HCT116 (cell line): ENCODE results near the gene TNFRSF21. TPM values are rescaled to one million over a fixed set of nuclear protein-coding genes. Genes with fewer than 3 reads are reported as not detected.

Source experiments
- ATAC-seq: fragments of 200-7000 bp; cut with Tn5 transposase; 2 replicates; pipeline ENCODE4 v1.9.1; 2020; ENCODE audit warnings: mild to moderate bottlenecking, moderate library complexity
- BruUV-seq: library from RNA; stranded (reverse); fragments of 400-500 nt; replicated peaks from 2 replicates; lab custom pipeline; 2021; lab: Mats Ljungman, UMichigan
- CTCF ChIA-PET: fragments of 300-600 bp; sonication (Branson Sonifier 250); formaldehyde crosslinking; loops from one replicate; lab custom pipeline; 2021; ENCODE audit warnings: antibody characterized with exemption; lab: Charles Lee
- POLR2A ChIA-PET: fragments of 300-600, 350-600 bp; sonication (Branson Sonifier 250); formaldehyde crosslinking; loops from one replicate; lab custom pipeline; 2021; ENCODE audit warnings: antibody characterized with exemption; lab: Charles Lee
- RAD21 ChIA-PET, 2 experiments: fragments of 300-600 bp; sonication (Branson Sonifier 250); formaldehyde crosslinking; loops; one replicate each; lab custom pipeline; 2023; ENCODE audit warnings: low total read pairs in 2 of 2; ENCODE audit not compliant: uncharacterized antibody in 2 of 2, unreplicated experiment in 2 of 2, low non-redundant PET in 1 of 2; lab: Charles Lee
- DNase-seq: peaks from one replicate; pipeline ENCODE4 v3.0.0-alpha.2; 2010; ENCODE audit warnings: low read depth, low spot score
- H2AFZ ChIP-seq: fragments of 200-600 bp; shearing (Covaris generic), sonication (generic); 2 replicates; pipeline ENCODE4 v1.6.1; 2017; ENCODE audit warnings: low read depth, mixed run types, mixed read lengths, antibody characterized with exemption, low read length; ENCODE audit not compliant: poor library complexity, severe bottlenecking
- H3K27ac ChIP-seq: 2 replicates; pipeline ENCODE4 v1.5.1; 2012; ENCODE audit warnings: low read depth, low read length
- H3K27me3 ChIP-seq: fragments of 200-600 bp; sonication (generic); 2 replicates; pipeline ENCODE4 v1.6.1; 2016; ENCODE audit warnings: mixed run types, low read length, mixed read lengths; ENCODE audit not compliant: insufficient read depth
- H3K36me3 ChIP-seq, 2 experiments: fragments of 200-500 bp in 1 of 2; fragments of 200-600 bp in 1 of 2; sonication (Bioruptor generic) in 1 of 2; sonication (generic) in 1 of 2; 2 replicates each; pipeline versions ENCODE4 v1.5.1 to v1.6.1; 2014 to 2016; ENCODE audit warnings: low read length in 2 of 2, inconsistent platforms in 1 of 2, mixed read lengths in 1 of 2, mixed run types in 1 of 2; ENCODE audit not compliant: insufficient read depth in 2 of 2, control insufficient read depth in 1 of 2
- H3K4me1 ChIP-seq, 2 experiments: fragments of 200-600 bp in 1 of 2; sonication (generic) in 1 of 2; 2 replicates each; pipeline versions ENCODE4 v1.5.1 to v1.6.1; 2012 to 2017; ENCODE audit warnings: low read length in 2 of 2, inconsistent platforms in 1 of 2, mild to moderate bottlenecking in 1 of 2, mixed read lengths in 1 of 2, mixed run types in 1 of 2, moderate library complexity in 1 of 2; ENCODE audit not compliant: insufficient read depth in 2 of 2, control insufficient read depth in 1 of 2
- H3K4me2 ChIP-seq: fragments of 200-600 bp; sonication (generic); 2 replicates; pipeline ENCODE4 v1.6.1; 2017; ENCODE audit warnings: mixed run types, low read length, mixed read lengths
- H3K4me3 ChIP-seq, 2 experiments: fragments of 200-600 bp in 1 of 2; sonication (generic) in 1 of 2; replicated peaks in 1 of 2; 2 replicates each; pipeline ENCODE4 v1.5.1; 2011 to 2016; ENCODE audit warnings: low read length in 2 of 2, control low read depth in 1 of 2, low read depth in 1 of 2, mild to moderate bottlenecking in 1 of 2, mixed read lengths in 1 of 2, mixed run types in 1 of 2
- H3K79me2 ChIP-seq: fragments of 200-600 bp; sonication (generic); 2 replicates; pipeline ENCODE4 v1.6.1; 2017; ENCODE audit warnings: mild to moderate bottlenecking, mixed run types, low read length, moderate library complexity, mixed read lengths; ENCODE audit not compliant: insufficient read depth
- H3K9ac ChIP-seq: fragments of 200-600 bp; sonication (generic); 2 replicates; pipeline ENCODE4 v1.6.1; 2016; ENCODE audit warnings: low read length, mixed read lengths
- H3K9me2 ChIP-seq: fragments of 200-600 bp; sonication (generic), shearing (Covaris generic); 2 replicates; pipeline ENCODE4 v1.6.1; 2017; ENCODE audit warnings: mixed run types, mild to moderate bottlenecking, moderate library complexity; ENCODE audit not compliant: insufficient read depth
- H3K9me3 ChIP-seq, 2 experiments: fragments of 200-500 bp in 1 of 2; fragments of 200-600 bp in 1 of 2; sonication (Bioruptor generic) in 1 of 2; sonication (generic) in 1 of 2; 2 replicates each; pipeline ENCODE4 v1.6.1; 2014 to 2017; ENCODE audit warnings: low read length in 2 of 2, mixed read lengths in 2 of 2, inconsistent platforms in 1 of 2, low read depth in 1 of 2, mild to moderate bottlenecking in 1 of 2, mixed run types in 1 of 2, moderate library complexity in 1 of 2; ENCODE audit not compliant: control insufficient read depth in 1 of 2, insufficient read depth in 1 of 2
- H4K20me1 ChIP-seq: fragments of 200-600 bp; sonication (generic), shearing (Covaris generic); 2 replicates; pipeline ENCODE4 v1.6.1; 2017; ENCODE audit warnings: mixed run types, mild to moderate bottlenecking, moderate library complexity; ENCODE audit not compliant: insufficient read depth
- ATF3 ChIP-seq: IDR thresholded peaks from 2 replicates; pipeline ENCODE4 v1.6.1; 2012
- CBX3 ChIP-seq: IDR thresholded peaks from 2 replicates; pipeline ENCODE4 v1.6.1; 2012; ENCODE audit warnings: low read depth
- CEBPB ChIP-seq: IDR thresholded peaks from 2 replicates; pipeline ENCODE4 v1.6.1; 2012; ENCODE audit warnings: low read depth
- CTCF ChIP-seq, 3 experiments: fragments of 200-600 bp in 1 of 3; sonication (generic) in 1 of 3; IDR thresholded peaks in 2 of 3; conservative IDR thresholded peaks in 1 of 3; 2 replicates each; pipeline ENCODE4 v1.5.1; 2012 to 2017; ENCODE audit warnings: low read depth in 2 of 3, low read length in 2 of 3, antibody characterized with exemption in 1 of 3, borderline replicate concordance in 1 of 3, control low read depth in 1 of 3, mild to moderate bottlenecking in 1 of 3, mixed read lengths in 1 of 3, mixed run types in 1 of 3, moderate library complexity in 1 of 3; ENCODE audit not compliant: insufficient read depth in 1 of 3
- EGR1 ChIP-seq: IDR thresholded peaks from 2 replicates; pipeline ENCODE4 v1.6.1; 2012; ENCODE audit warnings: low read depth
- ELF1 ChIP-seq: IDR thresholded peaks from 2 replicates; pipeline ENCODE4 v1.6.1; 2012; ENCODE audit warnings: low read depth, borderline replicate concordance
- EZH2 ChIP-seq: fragments of 200-600 bp; sonication (generic); IDR thresholded peaks from 2 replicates; pipeline ENCODE4 v1.6.1; 2017; ENCODE audit warnings: antibody characterized with exemption, mixed run types
- FOSL1 ChIP-seq: IDR thresholded peaks from 2 replicates; pipeline ENCODE4 v1.6.1; 2012; ENCODE audit warnings: low read depth
- JUND ChIP-seq: IDR thresholded peaks from 2 replicates; pipeline ENCODE4 v1.6.1; 2012
- MAX ChIP-seq: IDR thresholded peaks from 2 replicates; pipeline ENCODE4 v1.6.1; 2012
- POLR2A ChIP-seq: IDR thresholded peaks from 2 replicates; pipeline ENCODE4 v1.7.0; 2011; ENCODE audit warnings: borderline replicate concordance; ENCODE audit not compliant: insufficient read depth, insufficient read length; ENCODE audit errors: extremely low read depth
- POLR2AphosphoS5 ChIP-seq: IDR thresholded peaks from 2 replicates; pipeline ENCODE4 v1.6.1; 2011; ENCODE audit warnings: mild to moderate bottlenecking, low read depth, low read length, moderate library complexity
- SIN3A ChIP-seq: IDR thresholded peaks from 2 replicates; pipeline ENCODE4 v1.6.1; 2012; ENCODE audit warnings: low read depth
- SP1 ChIP-seq: IDR thresholded peaks from 2 replicates; pipeline ENCODE4 v1.6.1; 2012; ENCODE audit warnings: low read depth
- SRF ChIP-seq: IDR thresholded peaks from 2 replicates; pipeline ENCODE4 v1.6.1; 2012; ENCODE audit warnings: low read depth
- TCF7L2 ChIP-seq: IDR thresholded peaks from 2 replicates; pipeline ENCODE4 v1.7.0; 2011; ENCODE audit warnings: borderline replicate concordance, inconsistent platforms; ENCODE audit not compliant: insufficient read depth, insufficient read length; ENCODE audit errors: extremely low read depth
- YY1 ChIP-seq: IDR thresholded peaks from 2 replicates; pipeline ENCODE4 v1.6.1; 2011; ENCODE audit warnings: low read length, low read depth, moderate library complexity, mild to moderate bottlenecking; ENCODE audit not compliant: insufficient replicate concordance; ENCODE audit errors: extremely low read depth
- ZBTB33 ChIP-seq: IDR thresholded peaks from 2 replicates; pipeline ENCODE4 v1.6.1; 2011; ENCODE audit warnings: mild to moderate bottlenecking, low read length, moderate library complexity; ENCODE audit not compliant: insufficient replicate concordance; ENCODE audit errors: extremely low read depth
- ZFX ChIP-seq: fragments of 450-650 bp; IDR thresholded peaks from 2 replicates; pipeline ENCODE4 v1.6.1; 2017
- ZNF274 ChIP-seq: fragments of 200-500 bp; sonication (Bioruptor generic); IDR thresholded peaks from 2 replicates; pipeline ENCODE4 v1.6.1; 2014; ENCODE audit warnings: mild to moderate bottlenecking, low read depth, low read length, inconsistent platforms
- intact Hi-C: fragments of 100-400 bp; cut with micrococcal nuclease; formaldehyde crosslinking; loops from 2 replicates; pipeline ENCODE4 v1.10.0; 2022
- total RNA-seq: library from RNA; stranded (reverse); gene quantifications from one replicate; pipeline ENCODE4 v1.2.1, GENCODE V29; 2021; ENCODE audit not compliant: unreplicated experiment

Gene TNFRSF21
- total RNA-seq, 1 experiment from 2014 or later = 48.3 TPM

GRCh38 chr6:47336334-47336733 is 26.6 kb upstream of the TNFRSF21 start:
- Histone ChIP-seq H3K4me1 (no peaks in the 10 kb centered on the region), H3K79me2 (no peaks in the 10 kb centered on the region), H3K9me2 (no peaks in the 10 kb centered on the region), H3K36me3 (no peaks in the 10 kb centered on the region), H4K20me1 (no peaks in the 10 kb centered on the region), H3K27me3 (no peaks in the 10 kb centered on the region), H3K9me3 (no peaks in the 10 kb centered on the region), H3K4me3 (no peak overlapping the region), H3K27ac (no peak overlapping the region), H3K4me2 (no peak overlapping the region), H2AFZ (no peak overlapping the region), H3K9ac (no peak overlapping the region)
- DNase-seq = no peak
- ChIA-PET RAD21 (no interaction called here), POLR2A (no interaction called here), CTCF (no interaction called here)
- BruUV-seq = no TSS peak
- intact Hi-C loops = no loop called here
- ATAC-seq = no peak
- TF ChIP-seq TCF7L2 (no peak), SP1 (no peak), POLR2A (no peak), JUND (no peak), YY1 (no peak), ATF3 (no peak), EZH2 (no peak), EGR1 (no peak), FOSL1 (no peak), ZBTB33 (no peak), MAX (no peak), ZFX (no peak), CBX3 (no peak), ZNF274 (no peak), ELF1 (no peak), CEBPB (no peak), CTCF (IDR thresholded peaks at IDR 0.05 in 2 of 3, conservative IDR thresholded peaks at IDR 0.05 in 1 of 3; ENCODE audit: borderline replicate concordance in 1 of 3, insufficient read depth in 1 of 3, low read depth in 2 of 3, low read length in 2 of 3) (no peak), SIN3A (no peak), SRF (no peak), POLR2AphosphoS5 (no peak)
